ENCODE results near the gene ADARB2. TPM values are rescaled to one million over a fixed set of nuclear protein-coding genes. Genes with fewer than 3 reads are reported as not detected.

Gene ADARB2
- total RNA-seq, 2 donors from 2014 or later, result not detected

DNA sequence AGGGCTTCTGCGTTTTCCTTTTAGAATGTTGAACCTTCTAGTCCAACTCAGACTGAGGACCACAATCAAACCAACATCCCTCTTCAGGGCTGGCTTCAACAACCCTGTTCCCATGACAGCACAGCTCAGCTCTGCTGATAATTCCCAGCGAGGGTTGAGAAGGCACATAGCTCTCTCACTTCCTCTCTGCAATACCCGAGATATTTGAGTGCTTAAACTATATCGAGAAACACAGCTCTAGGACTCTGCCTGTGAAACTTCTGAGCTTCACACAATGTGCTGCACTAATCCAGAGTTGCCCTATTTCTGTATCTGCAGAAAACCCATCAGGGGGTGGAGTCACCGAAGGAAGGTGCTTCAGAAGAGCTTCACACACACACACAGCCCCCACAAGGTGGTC lies 1.6 kb upstream of the ADARB2 start:
- intact Hi-C loops (cut with DNase I), result no loop called here

DNA sequence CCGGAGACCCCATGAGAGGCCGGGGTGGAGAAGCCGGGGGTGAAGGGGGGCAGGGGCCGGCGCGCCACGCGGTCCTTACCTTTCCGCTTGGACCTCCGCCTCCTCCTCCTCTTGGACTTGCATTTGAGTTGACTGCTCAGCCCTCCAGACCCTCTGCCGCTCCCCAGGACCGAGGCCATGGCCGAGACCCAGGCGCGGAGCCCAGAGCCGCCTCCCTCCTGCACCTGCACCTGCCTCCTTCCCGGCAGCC lies 428 bp downstream of the ADARB2 start:
- intact Hi-C loops (cut with DNase I), result no loop called here
- DNase-seq (ENCODE audit: low spot score), result no peak

More for the DNA sequence above, 1.6 kb upstream of the ADARB2 start:
- no peak for DNase-seq (ENCODE audit: low spot score)

DNA sequence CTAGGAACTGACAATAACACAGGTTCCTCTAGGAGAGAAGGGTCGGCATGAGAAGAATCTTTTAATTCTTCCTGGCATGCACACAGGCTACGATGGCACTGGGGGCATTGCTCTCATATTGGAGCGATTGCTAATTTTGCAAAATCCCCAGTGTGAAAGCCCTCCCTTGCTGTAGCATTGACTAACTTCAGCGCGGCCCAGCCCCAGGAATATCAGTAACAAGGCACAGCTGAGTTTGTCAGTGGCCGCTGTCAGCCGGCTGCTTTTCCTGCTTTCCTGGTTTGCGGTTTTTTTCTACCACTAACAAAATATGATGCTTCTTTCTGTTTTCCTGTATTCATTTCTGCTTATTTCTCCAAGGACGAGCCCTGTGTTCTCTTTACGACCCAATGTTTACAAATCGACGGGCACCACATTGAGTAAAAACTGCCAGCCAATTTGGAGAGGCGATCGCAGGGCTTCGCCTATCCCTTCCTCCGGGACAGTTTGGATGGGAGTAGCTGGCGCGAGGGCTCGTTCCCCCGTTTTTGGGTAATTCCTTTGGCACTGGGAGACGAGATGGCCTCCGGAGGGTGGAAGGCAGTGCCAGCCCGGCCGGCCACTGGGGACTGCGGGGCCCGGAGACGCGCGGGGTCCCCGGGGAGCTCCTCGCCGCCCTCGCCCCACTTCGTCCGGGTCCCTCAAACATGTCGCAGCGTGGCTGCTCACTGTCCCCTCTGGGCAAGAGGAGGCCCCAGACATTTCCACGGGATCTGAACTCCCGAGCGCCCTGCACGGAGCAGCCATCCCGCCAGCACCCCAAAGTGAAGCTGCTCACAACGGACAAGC lies 967 bp downstream of the ADARB2 start:
- DNase-seq (ENCODE audit: low spot score), result no peak
- intact Hi-C loops (cut with DNase I), result no loop called here

DNA sequence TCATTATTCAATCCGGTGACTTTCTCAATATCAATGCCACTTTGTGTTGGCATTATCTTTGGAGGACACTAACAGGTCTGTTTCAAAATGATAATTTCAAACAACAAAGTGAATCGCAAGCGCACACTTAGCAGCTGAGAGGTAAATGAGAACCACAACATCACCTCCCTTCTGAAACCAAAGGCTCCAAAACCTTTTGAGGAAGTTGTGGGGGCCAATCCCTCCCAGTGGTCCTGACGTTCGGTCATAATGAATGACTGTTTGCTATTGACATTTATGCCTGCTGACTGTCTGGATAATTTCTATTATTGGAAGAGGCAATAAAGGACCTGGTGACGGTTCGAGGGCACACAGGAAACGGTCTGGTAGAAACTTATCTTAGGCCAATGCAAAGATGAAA lies 1.8 kb downstream of the ADARB2 start:
- intact Hi-C loops (cut with DNase I), result no loop called here
- DNase-seq (ENCODE audit: low spot score), result no peak

DNA sequence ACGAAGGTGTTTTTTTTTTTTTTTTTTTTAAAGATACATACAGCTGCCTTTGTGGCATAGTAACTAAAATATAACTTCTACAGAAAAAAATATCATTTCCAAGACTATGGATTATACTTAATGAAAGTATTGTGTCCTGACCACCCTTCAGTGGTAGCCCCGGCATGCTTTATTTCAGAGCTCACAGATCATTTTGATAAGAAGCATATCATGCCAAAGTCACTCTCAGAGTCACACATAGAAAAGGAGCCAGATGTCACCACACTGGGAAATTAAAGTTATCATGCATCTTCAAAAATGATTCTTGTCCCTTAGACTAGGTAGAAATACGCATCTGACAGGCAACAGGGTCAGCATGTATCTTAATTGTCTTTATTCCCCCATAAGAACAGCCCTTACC lies 3.0 kb downstream of the ADARB2 start:
- no peak for DNase-seq (ENCODE audit: low spot score)
- intact Hi-C loops (cut with DNase I), result no loop called here

DNA sequence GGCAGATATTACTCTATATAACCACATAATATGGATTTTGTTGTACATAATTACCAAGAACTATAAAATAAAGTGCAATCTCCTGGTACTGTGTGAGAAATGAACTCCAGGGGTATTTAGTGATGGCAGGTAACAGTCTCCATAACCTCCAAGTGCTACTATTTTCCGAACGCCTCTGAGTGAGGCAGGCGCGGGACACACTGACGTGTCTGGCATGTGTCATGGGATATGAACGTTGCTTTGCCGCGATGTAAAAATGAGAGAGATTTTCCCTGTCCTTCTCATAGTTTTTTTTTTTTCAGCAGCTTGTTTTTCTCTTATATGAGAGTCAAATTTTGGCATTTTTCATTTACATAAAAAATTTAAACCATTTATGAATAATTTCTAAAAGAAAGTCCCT lies 3.6 kb downstream of the ADARB2 start:
- DNase-seq (ENCODE audit: low spot score), result no peak
- intact Hi-C loops (cut with DNase I), result no loop called here

DNA sequence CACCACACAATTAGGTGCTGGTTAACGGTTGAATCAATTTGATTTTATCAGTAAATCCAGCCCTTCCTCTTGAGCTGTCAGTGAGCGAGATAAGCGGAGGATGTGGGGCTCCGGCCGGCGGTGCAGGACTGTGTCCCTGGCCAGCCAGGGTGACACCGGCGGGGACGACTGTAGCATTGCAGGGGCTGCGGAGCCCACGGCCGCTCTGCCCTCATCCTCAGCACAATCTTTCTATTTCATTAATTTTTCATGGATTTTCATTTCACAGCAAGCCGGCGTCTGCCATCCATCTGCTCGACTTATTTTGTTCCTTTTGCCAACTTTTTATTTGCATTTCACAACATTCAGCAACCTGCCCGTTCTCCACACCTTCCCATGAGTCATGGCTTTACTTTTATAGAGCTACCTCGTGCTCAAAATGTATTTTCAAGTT lies 4.7 kb downstream of the ADARB2 start:
- no peak for DNase-seq (ENCODE audit: low spot score)
- intact Hi-C loops (cut with DNase I), result no loop called here

DNA sequence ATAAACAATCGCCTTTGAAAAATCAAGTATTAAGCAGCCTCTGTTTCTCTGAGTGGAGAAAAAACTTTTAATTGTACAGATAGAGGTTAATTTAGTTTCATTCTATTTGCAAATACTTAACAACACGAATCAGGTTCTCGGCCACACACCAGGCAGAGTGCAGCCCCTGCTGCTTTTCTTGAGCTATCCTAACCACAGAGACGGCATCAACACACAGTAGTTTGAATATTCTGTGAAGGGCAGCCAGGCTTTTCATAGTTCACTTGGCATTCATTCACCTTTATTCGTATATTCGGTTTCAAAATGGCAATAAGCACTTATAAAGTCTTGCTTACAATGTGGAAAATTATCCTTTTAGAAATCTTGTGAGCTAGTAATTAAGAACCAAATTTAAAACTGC lies 5.7 kb downstream of the ADARB2 start:
- no peak for DNase-seq (ENCODE audit: low spot score)
- intact Hi-C loops (cut with DNase I), result no loop called here

DNA sequence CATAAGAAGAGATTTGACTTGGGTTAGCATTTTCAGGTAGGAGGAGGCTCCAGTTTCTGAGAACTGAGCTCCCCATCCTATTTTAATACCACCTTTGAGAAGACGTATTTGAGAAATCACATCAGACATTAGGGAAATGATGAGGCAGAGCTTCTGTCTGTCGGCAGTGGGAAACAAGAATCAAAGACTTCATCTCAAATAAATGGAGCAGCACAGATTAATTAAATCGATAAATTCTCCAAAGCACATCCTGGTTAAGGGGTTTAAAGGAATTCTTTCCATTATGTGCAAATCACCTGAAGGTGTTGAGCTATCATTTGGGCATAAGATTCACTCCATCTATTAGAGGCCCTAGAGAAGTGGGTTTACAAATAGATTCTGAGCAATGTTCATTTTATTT lies 7.6 kb downstream of the ADARB2 start:
- DNase-seq (ENCODE audit: low spot score), result no peak

DNA sequence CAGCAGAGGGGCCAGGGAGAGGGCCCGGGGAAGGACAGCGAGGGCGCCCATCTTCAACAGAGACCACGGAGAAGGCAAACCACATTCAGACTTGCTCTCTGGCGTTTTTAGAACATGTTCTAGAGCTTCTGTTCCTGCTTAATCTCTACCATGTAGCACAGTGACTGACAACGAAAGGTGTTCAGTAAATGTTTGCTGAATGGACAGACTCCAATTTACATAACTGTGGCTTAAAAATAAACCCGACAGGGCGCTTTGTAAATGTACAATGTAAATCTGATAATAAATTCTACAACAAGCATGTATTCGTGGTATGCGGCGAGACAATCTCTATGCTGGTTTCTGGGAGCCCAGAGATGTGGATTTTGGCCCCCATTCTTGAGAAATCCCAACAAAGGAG lies 10.5 kb downstream of the ADARB2 start:
- DNase-seq (ENCODE audit: low spot score), result no peak
- intact Hi-C loops (cut with DNase I), result loop anchor here in 1 of 2 donors (5.0 kb wide), 1 partner anchor 1250 kb away; no protein-coding TSS in a partner anchor

More for the DNA sequence above, 7.6 kb downstream of the ADARB2 start:
- intact Hi-C loops (cut with DNase I), result loop anchor here in 1 of 2 donors (5.0 kb wide), 1 partner anchor 1248 kb away; no protein-coding TSS in a partner anchor

DNA sequence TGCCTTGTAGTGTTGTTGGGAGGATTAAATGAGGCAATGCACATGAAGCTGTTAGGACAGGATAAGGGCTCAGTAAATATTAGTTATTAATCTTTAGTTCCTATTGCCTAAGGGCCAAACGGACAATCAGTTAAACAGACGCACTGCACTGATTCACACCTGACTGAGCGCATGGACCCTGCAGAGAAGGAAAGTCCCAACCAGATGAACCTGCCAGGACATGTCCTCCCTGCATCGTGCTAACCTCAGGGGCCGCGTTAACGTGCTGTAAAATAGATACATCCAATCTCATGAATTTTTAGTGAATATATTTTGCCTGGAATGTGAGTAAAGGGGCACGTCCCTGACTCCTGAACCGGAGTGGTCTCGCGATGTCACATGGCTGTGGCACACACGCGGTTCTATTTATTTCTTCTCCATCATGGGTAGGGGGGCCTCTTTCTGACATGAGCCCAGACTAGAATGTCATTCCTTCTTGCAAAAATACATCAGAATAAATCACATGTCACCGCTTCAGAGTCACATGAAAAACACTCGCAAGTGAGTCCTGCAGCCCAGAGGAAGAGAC lies 12.3 kb downstream of the ADARB2 start:
- intact Hi-C loops (cut with DNase I), result loop anchor here in 1 of 2 donors (5.0 kb wide), 1 partner anchor 1252 kb away; no protein-coding TSS in a partner anchor
- no peak for DNase-seq (ENCODE audit: low spot score)

DNA sequence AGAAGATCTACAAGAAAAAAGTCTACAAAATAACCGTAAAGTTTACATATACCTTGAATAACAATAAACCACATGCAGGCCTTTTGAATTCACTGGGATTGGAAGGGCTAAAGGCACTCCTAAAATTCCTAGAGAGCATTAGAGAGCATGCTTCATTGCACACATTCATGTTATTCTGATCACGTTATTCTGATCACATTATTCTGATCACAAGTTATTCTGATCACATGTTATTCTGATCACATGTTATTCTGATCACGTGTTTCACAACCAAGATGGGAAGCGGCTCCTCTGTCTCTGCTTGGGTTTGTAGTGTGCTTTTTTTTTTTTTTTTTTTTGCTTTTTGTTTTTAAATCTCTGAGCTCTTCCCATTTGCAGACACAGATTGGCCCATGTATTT lies 20.5 kb downstream of the ADARB2 start:
- DNase-seq (ENCODE audit: low spot score), result no peak
- intact Hi-C loops (cut with DNase I), result no loop called here

DNA sequence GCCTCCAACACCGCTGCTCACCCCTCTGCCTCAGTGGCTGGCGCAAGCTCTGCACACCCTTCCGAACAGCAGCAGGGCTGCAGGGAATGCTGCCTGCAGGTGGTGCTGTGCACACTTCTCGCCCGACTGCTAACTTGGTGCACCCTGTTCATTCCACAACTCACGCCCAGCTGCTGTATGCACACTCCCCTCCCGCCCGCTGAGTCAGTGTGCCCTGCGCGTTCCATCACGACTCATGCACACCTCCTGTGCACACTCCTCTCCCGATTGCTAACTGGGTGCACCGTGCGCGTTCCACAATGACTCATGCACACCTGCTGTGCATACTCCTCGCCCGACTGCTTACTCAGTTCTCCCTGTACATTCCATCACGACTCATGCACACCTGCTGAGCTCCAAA lies 21.5 kb downstream of the ADARB2 start:
- DNase-seq (ENCODE audit: low spot score), result no peak
- intact Hi-C loops (cut with DNase I), result no loop called here

DNA sequence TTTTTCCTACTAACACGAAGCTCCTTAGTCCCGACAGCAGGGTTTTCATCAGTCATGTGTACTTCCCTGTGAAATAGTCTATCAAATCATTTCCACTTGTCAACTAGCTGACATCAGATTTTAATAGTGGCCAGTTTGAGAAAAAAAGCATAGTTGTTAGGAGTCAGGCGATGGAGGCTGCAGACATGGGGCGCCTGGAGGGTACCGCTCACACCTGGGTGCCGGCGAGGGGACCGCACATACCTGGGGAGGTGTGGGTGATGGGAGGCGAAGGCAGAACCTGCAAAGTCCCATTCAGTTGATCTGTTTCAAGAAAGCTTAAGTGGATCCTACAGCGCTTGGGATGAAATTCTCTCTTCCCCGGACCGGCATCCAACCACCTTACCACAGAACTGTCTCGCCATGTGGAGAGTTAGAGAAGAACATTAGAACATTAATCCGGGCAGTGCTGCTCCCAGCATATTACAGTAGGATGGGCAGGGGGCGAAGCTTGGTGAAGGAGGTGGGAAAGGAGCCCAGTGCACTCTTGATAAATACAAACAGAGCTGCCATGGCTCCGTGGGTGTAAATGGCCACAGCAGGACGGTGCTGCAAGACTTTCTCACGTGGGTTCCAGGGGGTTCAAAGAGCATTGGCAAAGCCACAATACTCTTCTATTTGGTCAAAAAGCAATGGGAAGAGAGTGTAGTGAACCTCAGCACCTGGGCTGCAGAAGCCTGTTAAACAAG lies 24.2 kb downstream of the ADARB2 start:
- intact Hi-C loops (cut with DNase I), result no loop called here
- DNase-seq (ENCODE audit: low spot score), result no peak

DNA sequence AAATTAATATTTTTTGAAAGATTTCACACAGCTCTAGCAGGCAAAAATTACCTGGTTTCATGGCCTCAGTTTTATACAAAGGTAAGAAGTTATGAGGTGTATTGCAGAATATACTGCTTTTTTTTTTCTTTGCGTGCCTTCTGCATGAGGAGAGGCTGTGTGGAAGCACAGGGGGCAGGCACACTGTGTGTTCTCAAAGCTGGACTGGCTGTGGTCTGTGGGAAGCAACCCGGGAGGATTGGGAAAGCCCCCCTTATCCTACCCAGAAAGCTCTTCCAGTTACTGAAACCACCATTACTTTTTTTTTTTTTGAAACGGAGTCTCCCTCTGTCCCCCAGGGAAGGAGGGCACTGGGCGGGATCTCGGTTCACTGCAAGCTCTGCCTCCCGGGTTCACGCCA lies 25.0 kb downstream of the ADARB2 start:
- intact Hi-C loops (cut with DNase I), result no loop called here
- DNase-seq (ENCODE audit: low spot score), result no peak

DNA sequence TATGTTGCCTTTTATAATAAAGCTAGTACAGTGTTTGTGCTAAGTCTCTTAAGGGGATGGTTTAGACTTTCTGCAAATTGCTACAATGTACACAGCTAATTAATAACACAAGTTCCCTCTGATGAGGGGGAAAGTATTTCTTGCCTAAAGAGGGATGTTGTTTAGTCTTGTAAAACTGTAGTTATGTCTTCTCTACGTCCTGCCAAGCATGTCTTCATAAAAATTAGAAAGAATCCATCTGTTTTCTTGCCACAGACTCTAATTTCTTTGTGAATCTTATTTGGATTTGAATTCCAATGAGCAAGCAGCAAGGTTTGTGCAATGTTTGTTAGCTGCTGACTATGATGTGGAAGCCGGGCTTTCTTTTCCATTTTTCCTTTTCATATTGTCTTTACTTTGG lies 28.2 kb downstream of the ADARB2 start:
- DNase-seq (ENCODE audit: low spot score), result no peak
- intact Hi-C loops (cut with DNase I), result no loop called here

DNA sequence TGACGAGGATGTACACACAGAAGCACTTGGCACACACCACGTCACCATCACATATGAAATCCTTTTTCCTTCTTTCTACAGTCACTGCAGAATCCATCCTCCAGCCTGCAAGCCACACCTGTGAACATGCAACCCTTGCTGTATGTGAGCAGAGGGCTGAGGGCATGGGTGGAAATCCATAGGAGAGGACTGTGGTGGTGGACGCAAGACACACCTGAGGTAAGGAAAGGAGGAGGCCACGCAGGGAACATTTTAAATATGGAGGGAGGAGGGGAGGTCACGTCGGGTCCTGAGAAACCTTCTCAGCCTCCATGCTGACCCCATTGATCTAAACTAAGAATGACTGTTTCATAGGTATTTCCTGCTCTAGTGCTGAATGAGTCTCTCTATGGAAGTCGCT lies 28.6 kb downstream of the ADARB2 start:
- intact Hi-C loops (cut with DNase I), result no loop called here
- DNase-seq (ENCODE audit: low spot score), result no peak

DNA sequence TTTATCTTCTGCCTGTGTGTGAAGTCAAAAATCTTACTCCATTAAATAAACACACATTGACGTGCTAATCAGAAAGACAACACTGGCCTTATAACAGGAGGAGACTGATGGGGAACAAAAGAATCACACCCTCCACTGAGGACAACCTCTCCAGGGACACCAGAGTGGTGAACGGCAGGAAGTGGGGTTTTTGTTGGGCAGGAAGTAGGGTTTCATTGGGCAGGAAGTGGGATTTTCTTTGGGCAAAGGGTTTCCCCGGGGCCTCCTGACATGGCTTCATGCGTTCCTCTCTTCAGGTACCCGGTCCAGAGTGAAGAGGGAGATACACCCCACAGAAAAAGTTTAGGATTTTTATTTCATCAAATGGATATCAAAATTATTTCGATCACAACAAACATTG lies 30.6 kb downstream of the ADARB2 start:
- intact Hi-C loops (cut with DNase I), result no loop called here
- no peak for DNase-seq (ENCODE audit: low spot score)

DNA sequence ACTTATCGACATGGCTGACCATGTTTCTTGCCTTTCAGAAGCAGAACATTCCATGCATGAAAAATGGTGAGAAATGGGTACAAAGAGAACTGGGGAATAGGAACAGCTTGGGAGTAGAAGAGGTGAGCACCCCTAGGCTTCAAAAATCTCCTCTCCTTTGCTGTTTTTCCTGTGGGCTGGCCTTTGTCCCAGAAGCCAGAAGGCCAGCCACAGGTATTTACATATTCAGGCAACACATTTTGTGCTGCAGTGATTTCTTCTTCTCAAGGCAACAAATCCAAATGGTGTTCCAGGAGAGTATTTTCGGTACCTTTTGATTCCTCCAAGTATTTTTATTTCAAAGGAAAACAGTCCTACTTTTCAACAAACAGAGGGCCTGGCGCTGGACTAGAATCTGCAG lies 31.1 kb downstream of the ADARB2 start:
- DNase-seq (ENCODE audit: low spot score), result no peak
- intact Hi-C loops (cut with DNase I), result no loop called here

DNA sequence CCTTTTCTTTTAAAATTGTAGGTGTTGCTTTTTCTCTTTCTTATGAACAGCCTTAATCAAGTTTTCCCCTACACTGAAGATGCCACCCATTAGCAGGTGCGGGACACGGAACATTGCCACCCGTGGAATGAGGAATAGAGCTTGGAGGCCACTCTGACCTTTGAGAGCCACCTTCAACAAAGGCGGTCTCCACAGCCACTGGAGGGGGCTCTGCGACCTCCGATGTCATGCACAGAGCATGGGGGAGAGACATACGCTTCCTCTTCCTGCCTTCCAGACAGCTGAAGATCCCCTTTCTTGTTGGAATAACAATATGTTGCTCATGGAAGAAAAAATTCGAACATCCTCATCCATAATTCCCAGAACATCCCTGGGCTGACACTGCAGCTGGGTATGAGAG lies 39.1 kb downstream of the ADARB2 start:
- intact Hi-C loops (cut with DNase I), result no loop called here
- DNase-seq (ENCODE audit: low spot score), result no peak

DNA sequence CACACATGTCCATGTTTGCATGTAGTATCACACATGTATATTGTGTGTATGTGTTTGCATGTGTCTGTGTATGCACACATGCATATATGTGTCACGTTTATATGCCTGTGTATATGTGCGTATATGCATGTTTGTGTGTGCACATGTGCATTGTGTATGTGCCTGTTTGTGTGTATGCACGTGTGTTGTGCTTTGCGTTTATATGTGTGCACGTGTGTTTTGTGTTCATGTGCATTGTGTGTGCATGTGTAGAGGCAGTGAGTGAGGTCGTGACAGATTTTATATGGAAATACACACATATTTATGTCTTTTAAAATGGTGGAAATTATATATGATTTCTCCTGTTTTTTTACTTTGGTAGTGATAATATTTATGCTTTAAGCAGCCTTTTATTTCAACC lies 41.2 kb downstream of the ADARB2 start:
- intact Hi-C loops (cut with DNase I), result no loop called here
- no peak for DNase-seq (ENCODE audit: low spot score)

All from posterior vena cava (tissue), 2 donors.